Subcutaneous adipose tissue (tissue), 4 donors: ENCODE data around the gene PDPN. TPM values are rescaled to one million over a fixed set of nuclear protein-coding genes. Genes with fewer than 3 reads are reported as not detected.

Source experiments
- total RNA-seq, 4 donors: library from RNA; depleted of rRNA; stranded (reverse); fragments of >200 nt; gene quantifications; one replicate each; pipeline ENCODE4 v1.1.0, GENCODE V29; 2016
- TF ChIP-seq, protein P1 (sequence below): fragments of 450-650 bp; IDR thresholded peaks from one replicate; pipeline ENCODE4 v1.5.1; 2016; ENCODE audit warnings: low read depth, mild to moderate bottlenecking, control low read depth, antibody characterized with exemption, moderate library complexity

PDPN gene
- total RNA-seq, 4 donors from 2014 or later: 6.6 to 12.1 (median 7.5) TPM

DNA sequence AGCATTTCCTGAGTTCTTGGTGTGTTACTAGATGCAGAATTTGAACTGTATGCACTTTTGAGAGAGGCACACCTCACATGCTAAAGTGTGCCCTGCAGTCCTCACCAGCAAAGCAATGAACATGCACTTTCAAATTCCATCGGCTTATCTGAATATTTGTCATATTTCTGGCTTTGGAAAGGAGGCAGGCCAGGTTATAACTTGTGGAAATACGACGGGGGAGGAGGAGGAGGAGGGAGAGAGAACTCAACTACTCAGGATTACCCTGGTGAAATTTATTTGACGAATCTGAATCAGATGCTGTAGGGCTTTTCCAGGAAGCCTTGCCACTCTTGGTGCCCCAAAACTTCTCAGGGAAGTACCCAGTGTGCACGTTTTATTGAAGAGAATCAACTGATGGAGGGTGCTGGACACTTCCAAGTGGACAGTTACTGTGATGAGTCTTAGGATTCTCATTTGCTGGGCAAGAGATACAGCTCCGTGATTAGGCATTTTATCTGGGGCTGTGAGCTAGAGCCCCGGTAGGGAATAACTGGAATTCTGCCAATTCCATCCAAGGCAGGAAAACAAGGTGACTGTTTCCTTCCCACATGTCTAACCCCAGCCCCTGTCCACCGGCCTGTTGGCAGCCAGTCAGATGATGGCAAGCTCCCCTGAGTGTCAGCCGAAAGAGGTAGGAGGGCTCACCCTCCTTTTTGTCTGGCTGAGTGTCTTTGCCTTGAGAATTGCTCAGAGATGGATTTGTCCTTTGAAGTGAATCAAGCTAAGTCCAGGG lies 3.8 kb downstream of the PDPN start:
- TF ChIP-seq, protein P1, sequence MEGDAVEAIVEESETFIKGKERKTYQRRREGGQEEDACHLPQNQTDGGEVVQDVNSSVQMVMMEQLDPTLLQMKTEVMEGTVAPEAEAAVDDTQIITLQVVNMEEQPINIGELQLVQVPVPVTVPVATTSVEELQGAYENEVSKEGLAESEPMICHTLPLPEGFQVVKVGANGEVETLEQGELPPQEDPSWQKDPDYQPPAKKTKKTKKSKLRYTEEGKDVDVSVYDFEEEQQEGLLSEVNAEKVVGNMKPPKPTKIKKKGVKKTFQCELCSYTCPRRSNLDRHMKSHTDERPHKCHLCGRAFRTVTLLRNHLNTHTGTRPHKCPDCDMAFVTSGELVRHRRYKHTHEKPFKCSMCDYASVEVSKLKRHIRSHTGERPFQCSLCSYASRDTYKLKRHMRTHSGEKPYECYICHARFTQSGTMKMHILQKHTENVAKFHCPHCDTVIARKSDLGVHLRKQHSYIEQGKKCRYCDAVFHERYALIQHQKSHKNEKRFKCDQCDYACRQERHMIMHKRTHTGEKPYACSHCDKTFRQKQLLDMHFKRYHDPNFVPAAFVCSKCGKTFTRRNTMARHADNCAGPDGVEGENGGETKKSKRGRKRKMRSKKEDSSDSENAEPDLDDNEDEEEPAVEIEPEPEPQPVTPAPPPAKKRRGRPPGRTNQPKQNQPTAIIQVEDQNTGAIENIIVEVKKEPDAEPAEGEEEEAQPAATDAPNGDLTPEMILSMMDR: no peak

DNA sequence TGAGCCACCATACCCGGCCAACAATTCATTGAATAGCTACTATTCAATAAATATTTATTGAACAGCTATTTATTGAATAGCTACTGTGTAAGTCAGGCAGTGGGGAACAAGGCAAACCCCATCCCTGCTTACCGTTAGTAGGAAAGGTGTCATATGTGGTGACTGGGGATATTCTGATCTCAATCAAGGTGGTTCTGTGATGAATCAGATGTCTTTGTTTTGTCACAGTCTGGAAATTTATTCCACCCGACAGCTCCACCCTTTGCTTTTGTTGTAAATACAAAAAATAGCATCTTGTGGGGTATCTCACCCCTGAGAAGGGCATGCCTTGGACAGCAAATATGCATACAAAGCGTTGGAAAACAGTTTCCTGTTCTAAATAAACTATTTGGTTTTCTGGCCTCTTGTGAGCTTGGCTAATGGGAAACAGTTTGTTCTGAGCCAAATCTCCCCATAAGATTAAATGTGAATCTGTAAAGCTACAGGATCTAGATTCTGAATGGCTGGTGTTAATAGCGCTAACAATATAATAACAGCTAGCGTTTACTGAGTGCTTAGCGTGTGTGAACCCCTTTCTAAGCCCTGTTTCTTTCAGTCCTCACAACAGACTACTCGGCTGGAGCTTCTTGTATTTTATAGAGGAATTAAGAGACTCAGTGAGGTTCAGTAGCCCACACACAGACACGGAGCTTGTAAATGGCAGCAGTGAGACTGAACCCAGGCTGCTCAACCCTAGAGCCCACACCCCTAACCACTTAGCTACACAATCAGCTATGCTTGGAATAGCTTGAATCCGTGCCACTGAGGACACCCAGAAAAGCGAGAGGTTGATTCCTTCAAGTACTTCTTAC lies 5.5 kb downstream of the PDPN start:
- TF ChIP-seq, protein P1: no peak

DNA sequence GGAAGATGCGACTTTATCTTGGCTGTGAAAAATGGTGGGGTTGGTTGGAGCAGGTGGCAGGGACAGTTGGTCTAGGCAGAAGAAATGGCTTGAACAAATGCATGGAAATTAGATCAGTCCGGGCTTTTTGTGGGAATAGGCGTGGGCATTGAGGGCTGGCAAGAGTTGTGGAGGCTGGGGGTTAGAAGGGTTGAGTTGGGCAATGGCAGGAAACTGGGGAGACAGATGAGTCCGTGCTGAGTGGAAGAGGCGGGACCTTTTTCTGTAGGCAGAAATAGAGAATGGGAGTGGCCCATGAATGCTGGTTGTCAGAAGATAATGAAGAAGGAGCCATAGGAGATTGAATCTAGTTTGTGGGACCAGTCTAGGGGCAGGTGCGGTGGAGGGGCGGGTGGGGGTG lies 6.9 kb downstream of the PDPN start:
- TF ChIP-seq, protein P1: no peak

DNA sequence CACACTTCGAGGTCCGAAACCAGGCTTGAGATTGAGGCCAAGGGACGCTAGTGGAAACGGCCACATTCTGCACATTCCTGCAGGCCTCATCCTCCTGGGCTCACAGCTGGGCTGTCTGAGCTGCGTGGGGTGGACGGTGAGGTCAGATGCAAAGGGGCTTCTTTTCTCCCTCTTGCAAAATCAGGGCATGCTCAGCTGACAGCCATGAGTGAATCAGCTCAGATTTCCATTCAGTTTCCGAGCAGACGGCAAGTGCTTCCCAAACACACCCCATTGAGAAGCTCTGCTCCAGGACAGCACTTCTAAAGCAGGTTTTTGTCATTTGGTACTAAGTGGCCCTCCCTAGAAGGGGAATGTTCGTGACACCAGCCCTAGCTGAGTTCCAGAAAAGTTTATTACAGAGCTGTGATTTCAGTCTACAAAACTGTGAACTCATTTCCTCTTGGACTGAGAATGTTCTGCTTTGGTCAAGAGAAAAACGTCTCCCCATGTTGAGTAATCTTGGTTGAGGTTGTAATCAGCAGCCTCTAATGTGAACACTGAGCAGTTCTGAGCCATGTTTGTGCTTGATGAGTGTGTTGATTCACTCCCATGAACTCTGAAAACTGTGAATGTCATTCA lies 10.0 kb downstream of the PDPN start:
- TF ChIP-seq, protein P1: no peak

DNA sequence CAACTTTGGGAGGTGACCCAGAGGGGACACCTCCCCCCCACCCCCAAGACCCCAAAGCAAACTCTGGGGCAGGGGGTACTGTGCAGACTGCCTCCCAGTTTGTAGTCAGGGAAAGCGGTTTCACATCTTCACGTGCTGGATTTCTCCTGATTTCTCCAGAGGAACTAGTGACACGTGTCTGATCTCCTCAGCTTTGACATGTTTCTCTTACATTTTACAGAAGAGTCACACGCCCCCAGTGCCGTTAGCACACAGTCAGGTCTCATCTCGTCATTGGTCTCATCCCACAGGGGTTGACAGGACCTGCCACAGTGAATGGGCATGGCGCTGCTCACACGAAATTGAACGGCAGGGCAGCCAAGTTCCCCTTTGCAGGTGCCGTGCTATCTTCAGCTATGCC lies 11.8 kb downstream of the PDPN start:
- TF ChIP-seq, protein P1: no peak

DNA sequence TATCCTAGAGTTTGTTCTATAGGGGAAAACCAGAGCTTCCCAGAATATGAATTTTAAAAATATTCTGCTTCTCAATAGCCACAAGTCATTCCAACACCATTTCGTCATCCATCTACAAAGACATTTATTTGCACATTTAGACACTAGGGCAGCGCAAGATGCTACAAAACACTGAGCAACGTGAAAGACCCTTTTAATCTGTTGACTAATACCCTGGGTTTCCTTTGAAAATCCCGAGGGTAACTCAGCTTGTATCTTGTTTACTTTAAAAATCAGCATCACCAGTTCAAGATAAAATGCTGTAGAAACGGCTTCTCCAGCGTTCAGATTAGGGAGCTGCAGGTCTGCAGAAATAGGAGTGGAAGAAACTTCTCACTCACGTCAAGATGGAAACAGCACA lies 13.5 kb downstream of the PDPN start:
- TF ChIP-seq, protein P1: no peak
